ENCODE results near the gene DUS3L. TPM values are rescaled to one million over a fixed set of nuclear protein-coding genes. Genes with fewer than 3 reads are reported as not detected.

DUS3L gene
- polyA plus RNA-seq, 1 experiment: 13.7 TPM

DNA sequence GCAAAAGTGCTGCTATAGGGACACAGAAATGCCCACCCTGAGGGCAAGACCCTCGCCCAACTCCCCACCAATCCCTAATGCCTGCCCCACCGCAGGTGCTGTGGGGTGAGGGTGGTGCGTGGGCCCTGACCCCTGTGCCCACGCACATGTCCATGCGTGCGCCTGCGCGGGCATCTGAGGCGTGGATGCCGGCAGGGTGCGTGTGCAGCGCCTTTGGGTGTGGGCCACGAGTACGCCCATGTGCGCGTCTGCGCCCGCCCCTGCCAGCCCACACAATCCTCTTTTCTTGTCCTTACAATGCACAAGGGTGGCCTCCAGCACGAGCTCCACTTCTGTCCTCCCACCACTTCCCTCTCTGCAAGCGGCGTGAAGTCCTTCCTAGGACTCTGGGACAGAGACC, 34.2 kb upstream of the DUS3L start:
- TF ChIP-seq CTCF (IDR thresholded peaks at IDR 0.05; ENCODE audit: insufficient read depth, low read depth, low read length): no peak
- Histone ChIP-seq H3K27me3 (ENCODE audit: control insufficient read depth, insufficient read depth, low read length) (peaks cover 6% of the 10 kb centered on the region; the same call in 1 of the 2 replicates), H3K4me3 (ENCODE audit: low read depth, low read length) (no peak overlapping the region), H3K36me3 (ENCODE audit: control insufficient read depth, insufficient read depth, low read length) (no peaks in the 10 kb centered on the region)
- CTCF ChIA-PET: no interaction called here
- POLR2A ChIA-PET: no interaction called here
- DNase-seq (ENCODE audit: low read depth): no peak

- ChIA-PET CTCF (interaction anchor here (4.7 kb wide), 1 partner anchor 21 kb away, joined by 21 read pairs; no protein-coding TSS in a partner anchor), POLR2A (no interaction called here)
- Histone ChIP-seq H3K4me3 (ENCODE audit: low read depth, low read length) (no peak overlapping the region), H3K36me3 (ENCODE audit: control insufficient read depth, insufficient read depth, low read length) (no peaks in the 10 kb centered on the region), H3K27me3 (ENCODE audit: control insufficient read depth, insufficient read depth, low read length) (peaks cover 3% of the 10 kb centered on the region; the same call in 1 of the 2 replicates)
- DNase-seq (ENCODE audit: low read depth): no peak
- TF ChIP-seq CTCF (IDR thresholded peaks at IDR 0.05; ENCODE audit: insufficient read depth, low read depth, low read length): no peak
Measured at GRCh38 chr19:5824751-5825150, 33.8 kb upstream of the DUS3L start.

GRCh38 chr19:5823579-5824281, 32.8 kb upstream of the DUS3L start:
- no peak for DNase-seq (ENCODE audit: low read depth)
- Histone ChIP-seq H3K36me3 (ENCODE audit: control insufficient read depth, insufficient read depth, low read length) (no peaks in the 10 kb centered on the region), H3K4me3 (ENCODE audit: low read depth, low read length) (no peak overlapping the region), H3K27me3 (ENCODE audit: control insufficient read depth, insufficient read depth, low read length) (no peaks in the 10 kb centered on the region)
- CTCF ChIA-PET: interaction anchor here (4.7 kb wide), 1 partner anchor 20 kb away, joined by 21 read pairs; no protein-coding TSS in a partner anchor
- TF ChIP-seq CTCF (IDR thresholded peaks at IDR 0.05; ENCODE audit: insufficient read depth, low read depth, low read length): 0 out of 2 replicates have a peak, but pooled peaks have one; percentile 14
- POLR2A ChIA-PET: no interaction called here

GRCh38 chr19:5822181-5822844, 31.4 kb upstream of the DUS3L start:
- ChIA-PET POLR2A (no interaction called here), CTCF (interaction anchor here (4.7 kb wide), 1 partner anchor 18 kb away, joined by 21 read pairs; no protein-coding TSS in a partner anchor)
- no peaks in the 10 kb centered on the region for H3K27me3 ChIP-seq (ENCODE audit: control insufficient read depth, insufficient read depth, low read length)
- no peaks in the 10 kb centered on the region for H3K36me3 ChIP-seq (ENCODE audit: control insufficient read depth, insufficient read depth, low read length)
- TF ChIP-seq CTCF (IDR thresholded peaks at IDR 0.05; ENCODE audit: insufficient read depth, low read depth, low read length): no peak
- no peak overlapping the region for H3K4me3 ChIP-seq (ENCODE audit: low read depth, low read length)
- DNase-seq (ENCODE audit: low read depth): no peak

- Histone ChIP-seq H3K36me3 (ENCODE audit: control insufficient read depth, insufficient read depth, low read length) (no peaks in the 10 kb centered on the region), H3K4me3 (ENCODE audit: low read depth, low read length) (no peak overlapping the region), H3K27me3 (ENCODE audit: control insufficient read depth, insufficient read depth, low read length) (no peaks in the 10 kb centered on the region)
- POLR2A ChIA-PET: no interaction called here
- no peak for DNase-seq (ENCODE audit: low read depth)
- CTCF ChIA-PET: interaction anchor here (4.7 kb wide), 1 partner anchor 18 kb away, joined by 21 read pairs; no protein-coding TSS in a partner anchor
- TF ChIP-seq CTCF (IDR thresholded peaks at IDR 0.05; ENCODE audit: insufficient read depth, low read depth, low read length): no peak
Measured at GRCh38 chr19:5821521-5822180, 30.7 kb upstream of the DUS3L start.

Data from BJ (cell line).